ENCODE data around the gene ISG20.
"Not testable (repeated sequence)": the region's sequence is repeated elsewhere in the genome, so short reads cannot be mapped to it uniquely, and the experiment has no call there.

The ISG20 gene

GRCh38 chr15:88637841-88638625 is 783 bp upstream of the ISG20 start:
- DNase-seq, result no peak

- DNase-seq, result no peak
Measured at GRCh38 chr15:88641959-88642452, 3.2 kb downstream of the ISG20 start.

GRCh38 chr15:88642514-88642913 is 3.7 kb downstream of the ISG20 start:
- DNase-seq, result not testable (repeated sequence)

GRCh38 chr15:88644741-88645140 is 5.9 kb downstream of the ISG20 start:
- DNase-seq, result no peak

GRCh38 chr15:88645171-88646087 is 6.6 kb downstream of the ISG20 start:
- DNase-seq, result no peak

- DNase-seq, result no peak
Measured at GRCh38 chr15:88646088-88646405, 7.2 kb downstream of the ISG20 start.

GRCh38 chr15:88646951-88647350 is 8.1 kb downstream of the ISG20 start:
- no peak for DNase-seq

GRCh38 chr15:88647351-88648105 is 8.7 kb downstream of the ISG20 start:
- DNase-seq, result no peak

GRCh38 chr15:88648357-88649214 is 9.8 kb downstream of the ISG20 start:
- no peak for DNase-seq

- DNase-seq, result no peak
Measured at GRCh38 chr15:88649286-88649733, 10.5 kb downstream of the ISG20 start.

- no peak for DNase-seq
Measured at GRCh38 chr15:88649753-88650551, 11.1 kb downstream of the ISG20 start.

- no peak for DNase-seq
Measured at GRCh38 chr15:88650556-88650955, 11.7 kb downstream of the ISG20 start.

GRCh38 chr15:88651136-88651732 is 12.4 kb downstream of the ISG20 start:
- DNase-seq, result no peak

GRCh38 chr15:88651971-88652370 is 13.2 kb downstream of the ISG20 start:
- DNase-seq, result no peak

GRCh38 chr15:88652456-88653199 is 13.8 kb downstream of the ISG20 start:
- no peak for DNase-seq

- DNase-seq, result no peak
Measured at GRCh38 chr15:88653200-88654064, 14.6 kb downstream of the ISG20 start.

GRCh38 chr15:88654430-88655102 is 15.8 kb downstream of the ISG20 start:
- no peak for DNase-seq

GRCh38 chr15:88655103-88655553 is 16.3 kb downstream of the ISG20 start:
- no peak for DNase-seq
